Measurements from ENCODE around the gene ENPP7. TPM values are rescaled to one million over a fixed set of nuclear protein-coding genes. Genes with fewer than 3 reads are reported as not detected.

ENPP7 gene
- total RNA-seq, 1 experiment from 2014 or later: not detected

DNA sequence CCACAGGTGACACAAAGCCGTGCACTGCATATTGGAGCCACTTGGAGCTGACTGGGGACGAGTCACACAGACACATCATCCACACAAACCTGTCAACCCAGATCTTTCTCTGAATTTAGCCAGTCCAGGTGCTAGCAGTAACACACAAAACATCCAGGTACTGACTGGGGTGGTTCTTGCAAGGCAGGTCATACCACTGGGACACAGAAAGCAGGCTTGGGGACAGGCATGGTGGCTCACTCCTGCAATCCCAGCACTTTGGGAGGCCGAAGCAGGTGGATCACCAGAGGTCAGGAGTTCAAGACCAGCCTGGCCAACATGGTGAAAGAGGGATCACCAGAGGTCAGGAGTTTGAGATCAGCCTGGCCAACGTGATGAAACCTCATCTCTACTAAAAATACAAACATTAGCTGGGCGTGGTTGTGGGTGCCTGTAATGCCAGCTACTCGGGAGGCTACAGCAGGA is 14.9 kb downstream of the ENPP7 start:
- intact Hi-C loops (cut with micrococcal nuclease): loop anchor here (1.0 kb wide), 1 partner anchor 245 kb away; no protein-coding TSS in a partner anchor
- Histone ChIP-seq H3K9me3 (ENCODE audit: control insufficient read depth in 1 of 2, insufficient read depth in 1 of 2, low read depth in 1 of 2, low read length in 2 of 2) (no peaks in the 10 kb centered on the region), H3K36me3 (ENCODE audit: control insufficient read depth in 1 of 2, insufficient read depth in 2 of 2, low read length in 2 of 2) (no peaks in the 10 kb centered on the region), H3K27ac (ENCODE audit: low read depth, low read length) (no peak overlapping the region), H3K4me2 (ENCODE audit: low read length) (peak overlapping the region; percentile 30), H3K4me1 (ENCODE audit: control insufficient read depth in 1 of 2, insufficient read depth in 2 of 2, low read length in 2 of 2) (peaks cover 11 to 38% of the 10 kb centered on the region in 2 experiments; a peak in 3 of 4 replicates), H4K20me1 (ENCODE audit: insufficient read depth) (no peaks in the 10 kb centered on the region), H3K9ac (ENCODE audit: low read length) (no peak overlapping the region), H3K4me3 (replicated peaks in 1 of 2; ENCODE audit: low read depth in 1 of 2, low read length in 2 of 2) (no peak overlapping the region), H3K9me2 (ENCODE audit: insufficient read depth) (no peaks in the 10 kb centered on the region), H3K79me2 (ENCODE audit: insufficient read depth, low read length) (no peaks in the 10 kb centered on the region), H2AFZ (ENCODE audit: low read depth, low read length, poor library complexity, severe bottlenecking) (no peak overlapping the region), H3K27me3 (ENCODE audit: insufficient read depth, low read length) (0 out of 2 replicates have a peak, but pooled peaks cover 1% of the 10 kb centered on the region)
- ChIA-PET CTCF (interaction anchor here (0.6 to 3.5 kb wide), 36 partner anchors 13 to 1045 kb away, joined by 3 to 14 read pairs (median 4); partner anchors contain the start of genes CBX4, CBX8 and GAA), POLR2A (interaction anchor here (0.7 kb wide), 1 partner anchor 13 kb away, joined by 3 read pairs; no protein-coding TSS in a partner anchor), RAD21 (ENCODE audit: low non-redundant PET in 1 of 2, low total read pairs in 2 of 2, uncharacterized antibody in 2 of 2, unreplicated experiment in 2 of 2) (interaction anchor here (0.7 to 1.2 kb wide), 5 partner anchors 22 to 192 kb away, joined by 5 to 6 read pairs (median 5); no protein-coding TSS in a partner anchor)
- no TSS peak for BruUV-seq (replicated peaks)
- no peak for TF ChIP-seq ZFX (IDR thresholded peaks at IDR 0.05)
- TF ChIP-seq, protein P1, sequence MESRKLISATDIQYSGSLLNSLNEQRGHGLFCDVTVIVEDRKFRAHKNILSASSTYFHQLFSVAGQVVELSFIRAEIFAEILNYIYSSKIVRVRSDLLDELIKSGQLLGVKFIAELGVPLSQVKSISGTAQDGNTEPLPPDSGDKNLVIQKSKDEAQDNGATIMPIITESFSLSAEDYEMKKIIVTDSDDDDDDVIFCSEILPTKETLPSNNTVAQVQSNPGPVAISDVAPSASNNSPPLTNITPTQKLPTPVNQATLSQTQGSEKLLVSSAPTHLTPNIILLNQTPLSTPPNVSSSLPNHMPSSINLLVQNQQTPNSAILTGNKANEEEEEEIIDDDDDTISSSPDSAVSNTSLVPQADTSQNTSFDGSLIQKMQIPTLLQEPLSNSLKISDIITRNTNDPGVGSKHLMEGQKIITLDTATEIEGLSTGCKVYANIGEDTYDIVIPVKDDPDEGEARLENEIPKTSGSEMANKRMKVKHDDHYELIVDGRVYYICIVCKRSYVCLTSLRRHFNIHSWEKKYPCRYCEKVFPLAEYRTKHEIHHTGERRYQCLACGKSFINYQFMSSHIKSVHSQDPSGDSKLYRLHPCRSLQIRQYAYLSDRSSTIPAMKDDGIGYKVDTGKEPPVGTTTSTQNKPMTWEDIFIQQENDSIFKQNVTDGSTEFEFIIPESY (IDR thresholded peaks at IDR 0.05; ENCODE audit: extremely low read depth, insufficient replicate concordance, low read length): no peak
- no peak for TF ChIP-seq FOSL1 (IDR thresholded peaks at IDR 0.05; ENCODE audit: low read depth)
- TF ChIP-seq, protein P2, sequence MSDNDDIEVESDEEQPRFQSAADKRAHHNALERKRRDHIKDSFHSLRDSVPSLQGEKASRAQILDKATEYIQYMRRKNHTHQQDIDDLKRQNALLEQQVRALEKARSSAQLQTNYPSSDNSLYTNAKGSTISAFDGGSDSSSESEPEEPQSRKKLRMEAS (IDR thresholded peaks at IDR 0.05): no peak
- TF ChIP-seq, protein P3, sequence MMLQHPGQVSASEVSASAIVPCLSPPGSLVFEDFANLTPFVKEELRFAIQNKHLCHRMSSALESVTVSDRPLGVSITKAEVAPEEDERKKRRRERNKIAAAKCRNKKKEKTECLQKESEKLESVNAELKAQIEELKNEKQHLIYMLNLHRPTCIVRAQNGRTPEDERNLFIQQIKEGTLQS (IDR thresholded peaks at IDR 0.05): no peak
- no peak for TF ChIP-seq ZNF274 (IDR thresholded peaks at IDR 0.05; ENCODE audit: low read depth, low read length)
- TF ChIP-seq, protein P4, sequence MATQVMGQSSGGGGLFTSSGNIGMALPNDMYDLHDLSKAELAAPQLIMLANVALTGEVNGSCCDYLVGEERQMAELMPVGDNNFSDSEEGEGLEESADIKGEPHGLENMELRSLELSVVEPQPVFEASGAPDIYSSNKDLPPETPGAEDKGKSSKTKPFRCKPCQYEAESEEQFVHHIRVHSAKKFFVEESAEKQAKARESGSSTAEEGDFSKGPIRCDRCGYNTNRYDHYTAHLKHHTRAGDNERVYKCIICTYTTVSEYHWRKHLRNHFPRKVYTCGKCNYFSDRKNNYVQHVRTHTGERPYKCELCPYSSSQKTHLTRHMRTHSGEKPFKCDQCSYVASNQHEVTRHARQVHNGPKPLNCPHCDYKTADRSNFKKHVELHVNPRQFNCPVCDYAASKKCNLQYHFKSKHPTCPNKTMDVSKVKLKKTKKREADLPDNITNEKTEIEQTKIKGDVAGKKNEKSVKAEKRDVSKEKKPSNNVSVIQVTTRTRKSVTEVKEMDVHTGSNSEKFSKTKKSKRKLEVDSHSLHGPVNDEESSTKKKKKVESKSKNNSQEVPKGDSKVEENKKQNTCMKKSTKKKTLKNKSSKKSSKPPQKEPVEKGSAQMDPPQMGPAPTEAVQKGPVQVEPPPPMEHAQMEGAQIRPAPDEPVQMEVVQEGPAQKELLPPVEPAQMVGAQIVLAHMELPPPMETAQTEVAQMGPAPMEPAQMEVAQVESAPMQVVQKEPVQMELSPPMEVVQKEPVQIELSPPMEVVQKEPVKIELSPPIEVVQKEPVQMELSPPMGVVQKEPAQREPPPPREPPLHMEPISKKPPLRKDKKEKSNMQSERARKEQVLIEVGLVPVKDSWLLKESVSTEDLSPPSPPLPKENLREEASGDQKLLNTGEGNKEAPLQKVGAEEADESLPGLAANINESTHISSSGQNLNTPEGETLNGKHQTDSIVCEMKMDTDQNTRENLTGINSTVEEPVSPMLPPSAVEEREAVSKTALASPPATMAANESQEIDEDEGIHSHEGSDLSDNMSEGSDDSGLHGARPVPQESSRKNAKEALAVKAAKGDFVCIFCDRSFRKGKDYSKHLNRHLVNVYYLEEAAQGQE (IDR thresholded peaks at IDR 0.05; ENCODE audit: low read depth): no peak
- TF ChIP-seq, protein P5, sequence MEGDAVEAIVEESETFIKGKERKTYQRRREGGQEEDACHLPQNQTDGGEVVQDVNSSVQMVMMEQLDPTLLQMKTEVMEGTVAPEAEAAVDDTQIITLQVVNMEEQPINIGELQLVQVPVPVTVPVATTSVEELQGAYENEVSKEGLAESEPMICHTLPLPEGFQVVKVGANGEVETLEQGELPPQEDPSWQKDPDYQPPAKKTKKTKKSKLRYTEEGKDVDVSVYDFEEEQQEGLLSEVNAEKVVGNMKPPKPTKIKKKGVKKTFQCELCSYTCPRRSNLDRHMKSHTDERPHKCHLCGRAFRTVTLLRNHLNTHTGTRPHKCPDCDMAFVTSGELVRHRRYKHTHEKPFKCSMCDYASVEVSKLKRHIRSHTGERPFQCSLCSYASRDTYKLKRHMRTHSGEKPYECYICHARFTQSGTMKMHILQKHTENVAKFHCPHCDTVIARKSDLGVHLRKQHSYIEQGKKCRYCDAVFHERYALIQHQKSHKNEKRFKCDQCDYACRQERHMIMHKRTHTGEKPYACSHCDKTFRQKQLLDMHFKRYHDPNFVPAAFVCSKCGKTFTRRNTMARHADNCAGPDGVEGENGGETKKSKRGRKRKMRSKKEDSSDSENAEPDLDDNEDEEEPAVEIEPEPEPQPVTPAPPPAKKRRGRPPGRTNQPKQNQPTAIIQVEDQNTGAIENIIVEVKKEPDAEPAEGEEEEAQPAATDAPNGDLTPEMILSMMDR (IDR thresholded peaks at IDR 0.05 in 2 of 3, conservative IDR thresholded peaks at IDR 0.05 in 1 of 3; ENCODE audit: borderline replicate concordance in 1 of 3, insufficient read depth in 1 of 3, low read depth in 2 of 3, low read length in 2 of 3): no peak
- no peak for TF ChIP-seq YY1 (IDR thresholded peaks at IDR 0.05; ENCODE audit: extremely low read depth, insufficient replicate concordance, low read depth, low read length)
- ATAC-seq: no peak
- DNase-seq (ENCODE audit: low read depth, low spot score): peak; percentile 18
